Panc1 (cell line): ENCODE data around the gene HOXD11. TPM values are rescaled to one million over a fixed set of nuclear protein-coding genes. Genes with fewer than 3 reads are reported as not detected.

Experiments used
- ATAC-seq: fragments of 200-7000 bp; cut with Tn5 transposase; 2 replicates; pipeline ENCODE4 v1.9.1; 2020; ENCODE audit warnings: mild to moderate bottlenecking, moderate library complexity
- BruUV-seq: library from RNA; stranded (reverse); fragments of 400-500 nt; replicated peaks from 2 replicates; lab custom pipeline; 2021; lab: Mats Ljungman, UMichigan
- CTCF ChIA-PET: fragments of 300-600 bp; sonication (Branson Sonifier 250); formaldehyde crosslinking; loops from one replicate; lab custom pipeline; 2022; ENCODE audit warnings: antibody characterized with exemption; lab: Charles Lee
- POLR2A ChIA-PET: fragments of 300-600 bp; sonication (Branson Sonifier 250); formaldehyde crosslinking; loops from one replicate; lab custom pipeline; 2022; ENCODE audit warnings: antibody characterized with exemption; lab: Charles Lee
- DNase-seq: peaks from one replicate; pipeline ENCODE4 v3.0.0-alpha.2; 2010; ENCODE audit warnings: low read depth, low spot score
- H3K27ac ChIP-seq: 2 replicates; pipeline ENCODE4 v1.5.1; 2011; ENCODE audit warnings: mild to moderate bottlenecking, low read length, inconsistent platforms
- H3K27me3 ChIP-seq: fragments of 200-500 bp; sonication (Bioruptor generic); 2 replicates; pipeline ENCODE4 v1.6.0; 2014; ENCODE audit warnings: low read length, inconsistent platforms; ENCODE audit not compliant: control insufficient read depth, insufficient read depth
- H3K36me3 ChIP-seq: fragments of 200-500 bp; sonication (Bioruptor generic); 2 replicates; pipeline ENCODE4 v1.5.1; 2014; ENCODE audit warnings: inconsistent platforms, mild to moderate bottlenecking, low read length, moderate library complexity; ENCODE audit not compliant: control insufficient read depth, insufficient read depth
- H3K4me1 ChIP-seq: 2 replicates; pipeline ENCODE4 v1.5.1; 2011; ENCODE audit warnings: inconsistent platforms, mild to moderate bottlenecking, low read length, moderate library complexity; ENCODE audit not compliant: control insufficient read depth, insufficient read depth
- H3K4me3 ChIP-seq, 2 experiments: 2 replicates each; pipeline ENCODE4 v1.5.1; 2011 to 2012; ENCODE audit warnings: low read depth in 2 of 2, low read length in 2 of 2, mild to moderate bottlenecking in 2 of 2, inconsistent platforms in 1 of 2, moderate library complexity in 1 of 2
- H3K9me3 ChIP-seq: fragments of 200-500 bp; sonication (Bioruptor generic); 2 replicates; pipeline ENCODE4 v1.5.1; 2014; ENCODE audit warnings: low read depth, mild to moderate bottlenecking, inconsistent platforms, low read length, moderate library complexity; ENCODE audit not compliant: control insufficient read depth, insufficient read depth
- POLR2AphosphoS5 ChIP-seq: IDR thresholded peaks from 2 replicates; pipeline ENCODE4 v1.6.1; 2012; ENCODE audit warnings: mild to moderate bottlenecking, low read depth, low read length, moderate library complexity
- REST ChIP-seq, 2 experiments: IDR thresholded peaks; 2 replicates each; pipeline ENCODE4 v1.6.1; 2011 to 2012; ENCODE audit warnings: low read depth in 2 of 2, control low read depth in 1 of 2, low read length in 1 of 2, mild to moderate bottlenecking in 1 of 2, moderate library complexity in 1 of 2; ENCODE audit not compliant: insufficient read depth in 1 of 2
- SIN3A ChIP-seq: IDR thresholded peaks from 2 replicates; pipeline ENCODE4 v1.6.1; 2012; ENCODE audit warnings: low read depth, mild to moderate bottlenecking, low read length, moderate library complexity, borderline replicate concordance; ENCODE audit not compliant: insufficient read depth
- TCF7L2 ChIP-seq: IDR thresholded peaks from 2 replicates; pipeline ENCODE4 v1.6.1; 2011; ENCODE audit warnings: mild to moderate bottlenecking, low read depth, low read length, inconsistent platforms
- in situ Hi-C: cut with HindIII; loops from 2 replicates; pipeline ENCODE4 v1.10.0; 2016; ENCODE audit warnings: low sequenced_read_pairs, low pct_unique_long_range_greater_than_20kb
- intact Hi-C: fragments of 100-400 bp; cut with micrococcal nuclease; formaldehyde crosslinking; loops from one replicate; pipeline ENCODE4 v1.10.0; 2022; ENCODE audit not compliant: unreplicated experiment
- total RNA-seq: library from RNA; stranded (reverse); gene quantifications from one replicate; pipeline ENCODE4 v1.2.1, GENCODE V29; 2021; ENCODE audit not compliant: unreplicated experiment
- TF ChIP-seq, protein P1 (sequence below): fragments of 450-650 bp; IDR thresholded peaks from 2 replicates; pipeline ENCODE4 v1.5.1; 2017; ENCODE audit warnings: mild to moderate bottlenecking

HOXD11 gene
- total RNA-seq, 1 experiment from 2014 or later: 0.49 TPM

GRCh38 chr2:176100547-176101140 is 6.4 kb upstream of the HOXD11 start:
- Histone ChIP-seq H3K27me3 (peaks cover 3% of the 10 kb centered on the region), H3K36me3 (no peaks in the 10 kb centered on the region), H3K27ac (no peak overlapping the region), H3K9me3 (no peaks in the 10 kb centered on the region), H3K4me1 (peaks cover 18% of the 10 kb centered on the region), H3K4me3 (no peak overlapping the region)
- DNase-seq: no peak
- in situ Hi-C loops (no loop called here), intact Hi-C loops (no loop called here)
- no peak for TF ChIP-seq TCF7L2
- TF ChIP-seq, protein P1, sequence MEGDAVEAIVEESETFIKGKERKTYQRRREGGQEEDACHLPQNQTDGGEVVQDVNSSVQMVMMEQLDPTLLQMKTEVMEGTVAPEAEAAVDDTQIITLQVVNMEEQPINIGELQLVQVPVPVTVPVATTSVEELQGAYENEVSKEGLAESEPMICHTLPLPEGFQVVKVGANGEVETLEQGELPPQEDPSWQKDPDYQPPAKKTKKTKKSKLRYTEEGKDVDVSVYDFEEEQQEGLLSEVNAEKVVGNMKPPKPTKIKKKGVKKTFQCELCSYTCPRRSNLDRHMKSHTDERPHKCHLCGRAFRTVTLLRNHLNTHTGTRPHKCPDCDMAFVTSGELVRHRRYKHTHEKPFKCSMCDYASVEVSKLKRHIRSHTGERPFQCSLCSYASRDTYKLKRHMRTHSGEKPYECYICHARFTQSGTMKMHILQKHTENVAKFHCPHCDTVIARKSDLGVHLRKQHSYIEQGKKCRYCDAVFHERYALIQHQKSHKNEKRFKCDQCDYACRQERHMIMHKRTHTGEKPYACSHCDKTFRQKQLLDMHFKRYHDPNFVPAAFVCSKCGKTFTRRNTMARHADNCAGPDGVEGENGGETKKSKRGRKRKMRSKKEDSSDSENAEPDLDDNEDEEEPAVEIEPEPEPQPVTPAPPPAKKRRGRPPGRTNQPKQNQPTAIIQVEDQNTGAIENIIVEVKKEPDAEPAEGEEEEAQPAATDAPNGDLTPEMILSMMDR: no peak
- TF ChIP-seq POLR2AphosphoS5: no peak
- no TSS peak for BruUV-seq
- ChIA-PET CTCF (no interaction called here), POLR2A (no interaction called here)
- ATAC-seq: no peak

DNA sequence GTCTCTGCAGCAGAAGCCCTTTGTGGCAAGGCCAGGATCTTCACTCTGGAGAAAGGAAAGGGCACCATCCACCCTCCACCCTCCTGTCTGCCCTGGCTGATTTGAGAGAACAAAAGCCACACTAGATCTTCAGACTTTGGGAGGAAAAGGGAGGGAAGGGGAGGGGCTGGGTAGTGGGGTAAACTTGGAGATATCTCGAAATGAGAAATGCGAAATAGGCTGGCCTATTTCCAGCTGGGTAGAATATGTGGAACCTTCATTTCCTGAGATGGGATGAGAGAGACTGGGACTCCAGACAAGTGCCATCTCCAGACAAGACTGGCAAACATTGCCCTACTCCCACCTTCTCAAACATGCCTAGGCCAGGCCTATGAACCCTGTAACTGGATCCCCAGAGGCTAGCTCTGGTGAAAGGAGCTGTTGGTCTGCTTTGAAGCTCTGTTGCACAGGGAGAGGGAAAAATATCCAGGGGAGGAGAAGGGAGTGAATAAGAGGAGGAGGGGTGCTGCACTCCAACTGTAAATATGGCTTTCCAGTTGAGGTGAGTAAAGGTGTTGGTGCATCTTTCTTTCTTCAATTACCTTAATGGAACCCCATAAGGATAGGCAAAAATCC is 5.8 kb upstream of the HOXD11 start:
- peaks cover 18% of the 10 kb centered on the region for H3K4me1 ChIP-seq
- ChIA-PET POLR2A (no interaction called here), CTCF (no interaction called here)
- DNase-seq (no peak), ATAC-seq (no peak)
- H3K27me3 ChIP-seq: peaks cover 3% of the 10 kb centered on the region
- in situ Hi-C loops: no loop called here
- no TSS peak for BruUV-seq
- H3K27ac ChIP-seq: no peak overlapping the region
- no peak overlapping the region for H3K4me3 ChIP-seq
- no peaks in the 10 kb centered on the region for H3K9me3 ChIP-seq
- intact Hi-C loops: no loop called here
- TF ChIP-seq SIN3A (no peak), TCF7L2 (no peak)
- TF ChIP-seq, protein P1: no peak
- no peaks in the 10 kb centered on the region for H3K36me3 ChIP-seq

- H3K4me1 ChIP-seq: peaks cover 13% of the 10 kb centered on the region
- in situ Hi-C loops (no loop called here), intact Hi-C loops (no loop called here)
- no peak overlapping the region for H3K27ac ChIP-seq
- H3K9me3 ChIP-seq: no peaks in the 10 kb centered on the region
- POLR2A ChIA-PET: no interaction called here
- no peak for ATAC-seq
- H3K27me3 ChIP-seq: peaks cover 3% of the 10 kb centered on the region
- TF ChIP-seq, protein P1: no peak
- TF ChIP-seq REST (IDR thresholded peaks at IDR 0.05; ENCODE audit: insufficient read depth in 1 of 2, low read depth in 2 of 2, low read length in 1 of 2) (no peak), SIN3A (no peak), TCF7L2 (no peak), POLR2AphosphoS5 (no peak)
- no peak overlapping the region for H3K4me3 ChIP-seq
- DNase-seq: no peak
- CTCF ChIA-PET: no interaction called here
- BruUV-seq: no TSS peak
- H3K36me3 ChIP-seq: no peaks in the 10 kb centered on the region
Observed at GRCh38 chr2:176101842-176102241, 5.2 kb upstream of the HOXD11 start.
